HL-60/S4 treated with retinoic acid at 250 ng/mL for 4 days and 3 days (cell line): ENCODE measurements around the gene ABCF3.
"Not testable (repeated sequence)": the region's sequence is repeated elsewhere in the genome, so short reads cannot be mapped to it uniquely, and the experiment has no call there.

Source experiments
- in situ Hi-C: fragments of 300-500 bp; cut with MboI; formaldehyde crosslinking; loops from 2 replicates; pipeline ENCODE4 v1.7.0; 2022; ENCODE audit warnings: low sequenced_read_pairs

The ABCF3 gene

GRCh38 chr3:184186184-184186901 lies at the start of gene ABCF3:
ABCF3 (plus strand) TSS chr3:184186199; CDS start chr3:184186208, 9 bp downstream.
- in situ Hi-C loops, result no loop called here

DNA sequence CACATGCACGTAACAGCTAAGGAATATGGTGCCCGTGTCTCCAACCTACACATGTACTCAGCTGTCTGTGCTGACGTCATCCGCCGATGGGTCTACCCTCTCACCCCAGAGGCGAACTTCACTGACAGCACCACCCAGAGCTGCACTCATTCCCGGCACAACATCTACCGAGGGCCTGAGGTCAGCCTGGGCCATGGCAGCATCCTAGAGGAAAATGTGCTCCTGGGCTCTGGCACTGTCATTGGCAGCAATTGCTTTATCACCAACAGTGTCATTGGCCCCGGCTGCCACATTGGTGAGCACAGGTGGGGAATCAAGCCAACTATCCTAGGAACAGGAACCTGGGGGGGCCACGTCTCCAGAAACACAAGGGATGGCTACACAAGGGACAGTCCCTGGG lies 45.6 kb upstream of the ABCF3 start:
- in situ Hi-C loops, result no loop called here

DNA sequence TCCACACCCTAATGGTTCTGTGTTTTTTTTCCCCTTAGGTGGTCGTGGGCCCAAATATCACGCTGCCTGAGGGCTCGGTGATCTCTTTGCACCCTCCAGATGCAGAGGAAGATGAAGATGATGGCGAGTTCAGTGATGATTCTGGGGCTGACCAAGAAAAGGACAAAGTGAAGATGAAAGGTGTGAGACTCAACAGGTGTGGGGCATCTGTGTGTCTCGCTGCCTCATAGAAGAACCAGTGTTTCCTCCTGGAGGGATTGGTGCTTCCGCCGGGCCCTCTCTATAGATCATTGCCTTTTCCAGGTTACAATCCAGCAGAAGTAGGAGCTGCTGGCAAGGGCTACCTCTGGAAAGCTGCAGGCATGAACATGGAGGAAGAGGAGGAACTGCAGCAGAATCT lies 43.8 kb upstream of the ABCF3 start:
- in situ Hi-C loops, result no loop called here

- in situ Hi-C loops, result no loop called here
Measured at GRCh38 chr3:184143327-184143726, 42.7 kb upstream of the ABCF3 start.

GRCh38 chr3:184144505-184144904 lies 41.5 kb upstream of the ABCF3 start:
- in situ Hi-C loops, result no loop called here

DNA sequence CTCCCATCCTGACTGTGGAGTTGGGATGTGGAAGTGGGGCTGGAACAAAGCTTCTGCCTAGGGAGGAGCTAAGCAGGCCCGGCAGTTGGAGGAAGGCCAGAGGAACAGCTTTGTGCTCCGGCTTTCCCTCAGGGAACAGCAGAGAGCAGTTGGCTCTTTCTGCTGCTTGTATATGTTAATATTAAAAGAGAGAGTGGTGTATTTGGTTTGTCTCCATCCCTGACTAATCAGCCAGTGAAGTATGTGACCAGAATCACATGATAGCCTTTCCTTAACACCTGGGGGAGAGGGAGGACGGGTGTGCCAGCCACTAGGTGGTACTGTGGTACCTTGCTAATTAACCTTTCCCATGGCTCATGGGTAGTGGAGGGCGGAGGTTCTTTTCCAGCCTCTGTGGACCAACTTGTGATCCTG lies 40.9 kb upstream of the ABCF3 start:
- in situ Hi-C loops, result no loop called here

DNA sequence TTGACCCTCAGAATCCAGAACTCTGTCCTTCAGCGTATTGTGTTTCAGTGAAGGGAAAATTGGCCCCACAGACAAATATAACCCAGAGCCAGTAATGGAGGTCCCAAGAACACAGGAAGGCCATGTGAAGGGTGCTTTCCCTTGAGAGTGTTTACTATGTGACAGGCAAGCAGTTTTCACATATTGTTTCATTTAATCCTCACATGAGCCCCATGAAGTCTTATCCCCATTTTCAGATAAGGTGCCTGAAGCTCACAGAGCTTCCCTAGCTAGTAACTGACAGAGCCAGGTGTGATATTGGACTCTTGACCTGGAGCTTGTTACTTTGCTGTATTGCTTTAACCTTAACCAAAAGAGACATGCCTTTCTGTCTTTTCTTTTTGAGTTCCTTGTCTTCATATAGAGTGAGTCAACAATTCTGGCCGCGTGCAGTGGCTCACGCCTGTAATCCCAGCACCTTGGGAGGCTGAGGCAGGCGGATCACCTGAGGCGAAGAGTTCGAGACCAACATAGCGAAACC lies 40.2 kb upstream of the ABCF3 start:
- in situ Hi-C loops, result no loop called here

DNA sequence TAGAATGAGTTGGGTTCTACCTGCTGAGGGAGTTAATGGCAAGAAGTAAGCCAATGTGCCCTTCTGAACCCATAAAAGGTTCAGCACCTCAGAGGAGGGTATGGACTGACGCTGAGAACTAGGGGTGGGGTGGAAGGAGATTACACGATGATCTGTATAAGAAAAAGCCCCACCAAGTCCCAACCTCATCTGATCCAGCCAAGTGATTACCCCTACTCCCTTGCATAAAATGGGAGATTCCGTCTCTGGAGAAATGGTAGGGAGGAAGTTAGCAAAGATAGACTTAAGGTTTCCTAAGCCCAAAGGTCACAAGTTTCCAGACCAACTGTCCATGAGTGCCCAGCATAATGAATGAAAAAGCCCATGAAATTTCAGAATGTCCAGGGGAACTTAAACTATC lies 37.9 kb upstream of the ABCF3 start:
- in situ Hi-C loops, result no loop called here

GRCh38 chr3:184149123-184149522 lies 36.9 kb upstream of the ABCF3 start:
- in situ Hi-C loops, result no loop called here

GRCh38 chr3:184149770-184150169 lies 36.2 kb upstream of the ABCF3 start:
- in situ Hi-C loops, result not testable (repeated sequence)

DNA sequence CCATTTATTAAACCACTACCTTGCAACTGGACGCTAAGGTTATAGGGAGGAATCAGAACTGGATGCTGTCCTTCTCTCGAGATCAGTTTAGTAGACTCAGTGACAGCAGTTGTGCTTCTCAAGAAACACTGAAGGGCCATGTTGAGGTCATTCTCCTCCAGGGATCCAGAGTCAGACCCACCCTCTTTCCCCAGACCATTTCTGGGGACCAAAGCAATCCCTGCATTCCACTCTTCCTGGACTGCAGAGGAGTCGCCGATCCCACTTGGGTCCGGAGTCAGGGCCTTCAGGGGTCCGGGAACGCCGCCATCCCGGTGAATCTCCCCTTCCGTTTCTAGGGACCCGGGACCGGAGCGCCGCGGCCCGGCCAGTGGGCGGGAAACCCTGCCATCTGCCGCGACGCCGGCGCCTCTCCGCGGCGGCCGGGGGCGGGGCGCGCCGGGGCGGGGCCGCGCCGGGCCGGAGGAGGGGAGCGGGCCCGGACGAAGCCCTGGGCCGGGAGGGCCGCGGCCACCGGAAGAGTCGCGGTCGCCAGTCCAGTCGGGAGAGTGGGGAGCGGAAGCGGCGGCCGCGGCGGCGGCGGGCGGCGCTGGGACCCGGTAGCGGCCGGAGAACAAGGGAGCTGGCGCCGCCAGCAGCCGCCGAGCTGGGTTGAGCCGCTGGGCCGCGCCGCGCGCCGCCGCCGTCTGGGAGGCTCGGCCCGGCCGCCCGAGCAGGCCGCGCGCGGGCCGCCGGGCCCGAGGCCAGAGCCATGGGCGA lies 30.9 kb upstream of the ABCF3 start, which contains the start of gene DVL3:
TSS of gene DVL3 (plus strand) at position 493 of the 759 bp plus-strand sequence. CDS start at position 752, 259 bp downstream.
- in situ Hi-C loops, result no loop called here

- in situ Hi-C loops, result no loop called here
Measured at GRCh38 chr3:184155644-184156521, 30.1 kb upstream of the ABCF3 start.

- in situ Hi-C loops, result no loop called here
Measured at GRCh38 chr3:184156522-184156955, 29.5 kb upstream of the ABCF3 start.

DNA sequence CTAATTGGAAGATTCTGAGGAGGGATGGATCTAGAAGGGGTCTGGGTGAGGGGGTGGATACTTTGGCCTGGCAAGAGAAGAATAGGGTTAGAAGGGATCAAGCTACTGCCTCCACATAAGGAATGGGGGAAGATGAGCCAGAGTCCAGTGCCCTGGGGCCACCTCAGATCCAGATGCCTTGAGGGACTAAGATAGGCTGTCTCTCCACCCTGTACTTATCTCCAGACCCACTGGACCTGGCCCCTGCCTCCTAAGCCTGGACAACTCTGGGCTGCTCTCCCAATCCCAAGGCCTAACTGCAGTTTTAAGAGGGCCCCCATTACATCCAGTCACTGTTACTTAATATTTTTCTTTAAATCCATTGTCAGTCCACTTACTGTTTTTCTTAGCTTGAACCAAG lies 28.8 kb upstream of the ABCF3 start:
- in situ Hi-C loops, result no loop called here

- in situ Hi-C loops, result no loop called here
Measured at GRCh38 chr3:184158404-184158803, 27.6 kb upstream of the ABCF3 start.

GRCh38 chr3:184160456-184160855 lies 25.5 kb upstream of the ABCF3 start:
- in situ Hi-C loops, result no loop called here

GRCh38 chr3:184162571-184163070 lies 23.4 kb upstream of the ABCF3 start:
- in situ Hi-C loops, result not testable (repeated sequence)

DNA sequence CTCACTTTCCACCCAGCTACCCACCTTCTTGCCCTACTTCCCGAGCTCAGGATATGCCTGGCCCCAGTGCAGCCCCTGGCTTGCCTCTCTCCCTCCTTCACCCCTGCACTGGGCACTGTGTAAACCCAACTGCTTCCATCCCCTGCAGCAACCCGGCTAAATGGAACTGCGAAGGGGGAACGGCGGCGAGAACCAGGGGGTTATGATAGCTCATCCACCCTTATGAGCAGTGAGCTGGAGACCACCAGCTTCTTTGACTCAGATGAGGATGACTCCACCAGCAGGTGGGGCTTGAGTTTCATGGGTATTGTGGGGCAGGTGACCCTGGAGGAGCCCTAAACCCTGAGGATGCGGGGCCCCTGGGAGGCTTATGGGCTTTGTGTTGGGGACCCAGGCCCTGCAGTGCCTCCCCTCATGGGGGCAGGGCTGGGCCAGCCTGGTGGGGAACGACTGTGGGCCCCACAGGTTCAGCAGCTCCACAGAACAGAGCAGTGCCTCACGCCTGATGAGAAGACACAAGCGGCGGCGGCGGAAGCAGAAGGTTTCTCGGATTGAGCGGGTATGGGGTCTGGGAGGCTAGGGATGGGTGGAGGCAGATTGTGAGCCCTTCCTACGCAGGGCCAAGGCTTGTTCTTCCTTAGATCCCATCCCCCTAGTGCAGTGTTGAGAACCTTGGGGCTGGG lies 21.2 kb upstream of the ABCF3 start:
- in situ Hi-C loops, result no loop called here

DNA sequence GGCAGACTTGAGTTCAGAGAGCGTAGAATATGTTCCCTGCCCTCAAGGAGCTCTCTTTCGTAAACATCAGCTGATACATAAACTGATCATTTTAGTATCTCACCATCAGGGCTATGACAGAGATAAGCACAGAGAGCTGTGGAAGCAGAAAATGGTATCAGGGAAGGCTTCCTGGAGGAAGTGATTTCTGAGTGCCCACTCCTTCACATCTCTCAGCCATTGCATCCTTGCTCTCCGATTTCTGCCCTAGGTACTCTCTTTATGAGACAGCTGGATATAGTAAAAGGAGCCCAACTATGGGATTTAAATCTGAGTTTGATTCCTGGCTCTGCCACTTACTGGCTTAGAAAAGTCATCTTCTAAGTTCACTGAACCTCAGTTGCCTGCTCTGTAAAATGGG lies 20.5 kb upstream of the ABCF3 start:
- in situ Hi-C loops, result no loop called here

- in situ Hi-C loops, result no loop called here
Measured at GRCh38 chr3:184166671-184167070, 19.3 kb upstream of the ABCF3 start.
